Esophagus (tissue), 2 donors: ENCODE measurements around the gene EPYC. TPM values are rescaled to one million over a fixed set of nuclear protein-coding genes. Genes with fewer than 3 reads are reported as not detected.

ENCODE experiments used
- H3K27ac ChIP-seq, 2 donors: one replicate each; pipeline ENCODE4 v1.5.1; 2013; ENCODE audit warnings: low read depth in 2 of 2, mild to moderate bottlenecking in 2 of 2, inconsistent platforms in 1 of 2, low read length in 1 of 2, moderate library complexity in 1 of 2
- H3K27me3 ChIP-seq, 2 donors: one replicate each; pipeline ENCODE4 v1.6.1; 2013; ENCODE audit warnings: low read length in 2 of 2, control low read depth in 1 of 2, mild to moderate bottlenecking in 1 of 2; ENCODE audit not compliant: insufficient read depth in 2 of 2, control insufficient read depth in 1 of 2
- H3K36me3 ChIP-seq, 2 donors: one replicate each; pipeline ENCODE4 v1.6.1; 2013; ENCODE audit warnings: low read length in 1 of 2; ENCODE audit not compliant: control insufficient read depth in 2 of 2, insufficient read depth in 2 of 2
- H3K4me1 ChIP-seq, 2 donors: one replicate each; pipeline ENCODE4 v1.6.1; 2013; ENCODE audit warnings: low read length in 1 of 2; ENCODE audit not compliant: control insufficient read depth in 2 of 2, insufficient read depth in 2 of 2
- H3K4me3 ChIP-seq, 2 donors: one replicate each; pipeline ENCODE4 v1.5.1; 2013; ENCODE audit warnings: low read length in 2 of 2, mild to moderate bottlenecking in 2 of 2, low read depth in 1 of 2, moderate library complexity in 1 of 2
- H3K9me3 ChIP-seq, 2 donors: one replicate each; pipeline ENCODE4 v1.6.1; 2013; ENCODE audit warnings: mild to moderate bottlenecking in 2 of 2, low read depth in 1 of 2, low read length in 1 of 2, moderate library complexity in 1 of 2; ENCODE audit not compliant: control insufficient read depth in 2 of 2, insufficient read depth in 1 of 2
- WGBS, 2 donors: extraction: QIAGEN DNeasy Blood & Tissue Kit; methylation state at CpG; one replicate each; pipeline ENCODE4 v1.1.7; 2013; 5-methylcytosine and 5-hydroxymethylcytosine counted together
- polyA plus RNA-seq, 2 donors: library from polyadenylated mRNA; stranded (reverse); fragments of 200-250 nt; gene quantifications; one replicate each; pipeline ENCODE4 v1.2.3, GENCODE V29; 2013
- donor health status: healthy with polysubstance abuse.
- donor health status: Bipolar disorder and iron deficiency.

Gene EPYC
- polyA plus RNA-seq, 2 donors, result not detected

- H3K9me3 ChIP-seq, result peaks cover 0 to 4% of the 10 kb centered on the region in 2 donors
- H3K27me3 ChIP-seq, result no peaks in the 10 kb centered on the region
- no peak overlapping the region for H3K27ac ChIP-seq
- H3K4me1 ChIP-seq, result no peaks in the 10 kb centered on the region
- no peak overlapping the region for H3K4me3 ChIP-seq
- no peaks in the 10 kb centered on the region for H3K36me3 ChIP-seq
These were observed 53.2 kb downstream of the EPYC start for GRCh38 chr12:90951432-90952105.

- Histone ChIP-seq H3K36me3 (no peaks in the 10 kb centered on the region), H3K4me3 (no peak overlapping the region), H3K4me1 (no peaks in the 10 kb centered on the region), H3K27me3 (no peaks in the 10 kb centered on the region), H3K9me3 (no peaks in the 10 kb centered on the region), H3K27ac (no peak overlapping the region)
- 94 to 96% methylated on average over 7 of the region's 7 CpGs for WGBS, 2 donors
These were observed 56.9 kb downstream of the EPYC start for GRCh38 chr12:90947869-90948268.

GRCh38 chr12:90945070-90945649 is 59.6 kb downstream of the EPYC start:
- no peaks in the 10 kb centered on the region for H3K4me1 ChIP-seq
- no peaks in the 10 kb centered on the region for H3K9me3 ChIP-seq
- H3K4me3 ChIP-seq, result no peak overlapping the region
- WGBS, 2 donors, result 34% methylated on average over 1 of the region's 1 CpG
- H3K27me3 ChIP-seq, result no peaks in the 10 kb centered on the region
- H3K36me3 ChIP-seq, result no peaks in the 10 kb centered on the region
- H3K27ac ChIP-seq, result no peak overlapping the region

DNA sequence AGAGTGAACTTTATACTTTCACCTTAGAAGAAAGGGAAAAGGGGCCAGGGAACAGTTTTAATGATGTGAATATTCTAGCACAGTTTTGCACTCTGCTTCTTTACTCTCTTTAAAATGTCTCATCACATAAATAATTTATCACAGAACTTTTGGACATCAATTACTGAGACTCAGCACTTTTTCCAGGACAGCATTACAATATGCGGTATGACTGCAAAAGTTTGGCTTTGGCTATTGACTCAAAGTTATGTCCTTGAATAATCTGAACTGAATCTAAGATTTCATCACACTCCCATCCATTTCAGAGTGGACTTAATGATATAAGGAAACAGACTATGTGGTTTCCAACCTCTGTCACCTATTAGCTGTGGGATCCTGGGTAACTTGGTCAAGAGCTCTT is 61.5 kb downstream of the EPYC start:
- H3K9me3 ChIP-seq, result no peaks in the 10 kb centered on the region
- H3K27ac ChIP-seq, result no peak overlapping the region
- H3K36me3 ChIP-seq, result no peaks in the 10 kb centered on the region
- 84 to 86% methylated on average over 1 of the region's 1 CpG for WGBS, 2 donors
- H3K4me1 ChIP-seq, result peaks cover 0 to 3% of the 10 kb centered on the region in 2 donors
- H3K4me3 ChIP-seq, result no peak overlapping the region
- H3K27me3 ChIP-seq, result no peaks in the 10 kb centered on the region

DNA sequence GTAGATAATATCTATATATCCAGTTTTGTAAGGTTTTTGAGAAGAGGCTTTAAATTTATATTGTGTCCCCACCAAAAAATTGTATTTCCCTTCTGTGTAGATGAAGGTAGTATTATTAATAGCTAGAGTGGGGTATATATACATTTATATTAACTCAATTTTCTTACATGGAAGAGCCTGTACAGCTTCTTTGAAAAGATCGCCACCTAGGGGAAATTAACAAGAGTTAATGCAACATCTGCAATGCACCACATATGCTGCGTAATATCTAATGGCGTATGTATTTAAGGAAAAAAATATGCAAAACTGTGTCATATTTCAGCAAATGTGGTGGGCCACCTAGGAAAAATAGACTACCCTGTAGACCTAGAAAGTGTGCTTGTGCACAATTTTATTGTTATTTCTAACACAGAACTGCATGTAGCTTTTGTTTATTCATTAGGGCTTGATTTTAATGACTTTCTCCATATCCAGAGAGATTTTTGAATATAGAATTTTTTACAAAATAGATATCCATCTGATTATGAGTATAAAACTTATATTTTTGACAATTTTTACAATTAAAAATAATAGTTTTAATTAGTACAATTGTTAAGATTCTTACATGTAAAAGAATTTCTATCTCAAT is 63.8 kb downstream of the EPYC start:
- no peaks in the 10 kb centered on the region for H3K36me3 ChIP-seq
- H3K27ac ChIP-seq, result no peak overlapping the region
- no peak overlapping the region for H3K4me3 ChIP-seq
- no peaks in the 10 kb centered on the region for H3K27me3 ChIP-seq
- no peaks in the 10 kb centered on the region for H3K9me3 ChIP-seq
- 44 to 50% methylated on average over 3 of the region's 3 CpGs for WGBS, 2 donors
- peaks cover 0 to 3% of the 10 kb centered on the region in 2 donors for H3K4me1 ChIP-seq

DNA sequence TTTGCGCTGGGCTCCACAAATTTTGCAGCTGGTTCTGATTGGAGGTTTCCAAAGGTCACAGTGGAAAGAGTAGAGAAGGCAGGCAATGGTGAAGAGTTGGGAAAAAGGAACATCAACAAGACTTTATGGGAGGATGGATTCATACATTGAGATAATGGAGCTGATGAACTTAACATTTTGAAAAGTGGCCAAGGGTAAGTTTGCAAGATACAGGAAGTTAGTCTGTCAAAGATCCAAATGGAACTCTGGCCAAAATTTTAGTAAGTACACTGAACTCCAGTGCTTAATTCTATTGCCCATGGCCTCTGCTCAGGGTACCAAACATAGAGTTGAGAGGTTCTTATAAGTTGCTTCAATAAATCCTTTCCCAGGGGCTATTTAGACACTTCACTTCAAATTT is 65.4 kb downstream of the EPYC start:
- 76 to 86% methylated on average over 1 of the region's 1 CpG for WGBS, 2 donors
- Histone ChIP-seq H3K9me3 (no peaks in the 10 kb centered on the region), H3K27me3 (no peaks in the 10 kb centered on the region), H3K4me3 (no peak overlapping the region), H3K4me1 (peaks cover 0 to 3% of the 10 kb centered on the region in 2 donors), H3K36me3 (no peaks in the 10 kb centered on the region), H3K27ac (no peak overlapping the region)

DNA sequence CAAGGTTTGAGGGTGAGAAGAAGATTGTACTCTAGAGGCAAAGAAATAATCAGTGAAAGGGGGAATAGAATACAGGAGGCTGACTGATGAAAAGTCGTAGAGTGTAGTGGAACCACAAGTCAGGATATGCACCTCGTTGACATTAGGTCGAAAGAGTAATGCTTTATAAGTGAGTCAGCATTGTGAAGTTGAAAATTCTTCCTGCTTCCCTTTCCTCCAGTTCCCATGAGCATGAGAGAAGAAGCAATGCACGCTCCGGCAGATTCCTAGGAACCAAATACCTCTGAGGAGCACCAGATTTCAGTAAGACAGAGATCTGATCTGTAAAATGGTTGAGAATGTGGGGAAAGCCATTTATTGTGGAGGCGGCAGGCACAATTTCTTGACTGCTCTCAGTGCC is 66.3 kb downstream of the EPYC start:
- Histone ChIP-seq H3K4me1 (peaks cover 0 to 3% of the 10 kb centered on the region in 2 donors), H3K9me3 (no peaks in the 10 kb centered on the region), H3K27me3 (no peaks in the 10 kb centered on the region), H3K27ac (no peak overlapping the region), H3K4me3 (no peak overlapping the region), H3K36me3 (no peaks in the 10 kb centered on the region)
- 45 to 52% methylated on average over 6 of the region's 6 CpGs for whole genome bisulfite sequencing, 2 donors

- Histone ChIP-seq H3K4me1 (peaks cover 0 to 3% of the 10 kb centered on the region in 2 donors), H3K9me3 (no peaks in the 10 kb centered on the region), H3K27ac (no peak overlapping the region), H3K36me3 (no peaks in the 10 kb centered on the region), H3K27me3 (no peaks in the 10 kb centered on the region), H3K4me3 (no peak overlapping the region)
- WGBS, 2 donors, result 59 to 73% methylated on average over 2 of the region's 2 CpGs
These were observed 67.1 kb downstream of the EPYC start for GRCh38 chr12:90937651-90938050.

- WGBS, 2 donors, result 89 to 92% methylated on average over 5 of the region's 5 CpGs
- peaks cover 0 to 3% of the 10 kb centered on the region in 2 donors for H3K4me1 ChIP-seq
- H3K9me3 ChIP-seq, result no peaks in the 10 kb centered on the region
These were observed 68.4 kb downstream of the EPYC start for GRCh38 chr12:90936230-90937005.

More at GRCh38 chr12:90936230-90937005, 68.4 kb downstream of the EPYC start:
- Histone ChIP-seq H3K36me3 (no peaks in the 10 kb centered on the region), H3K4me3 (no peak overlapping the region), H3K27me3 (no peaks in the 10 kb centered on the region), H3K27ac (no peak overlapping the region)
